ENCODE data around the gene MGAT5B.

The MGAT5B gene

DNA sequence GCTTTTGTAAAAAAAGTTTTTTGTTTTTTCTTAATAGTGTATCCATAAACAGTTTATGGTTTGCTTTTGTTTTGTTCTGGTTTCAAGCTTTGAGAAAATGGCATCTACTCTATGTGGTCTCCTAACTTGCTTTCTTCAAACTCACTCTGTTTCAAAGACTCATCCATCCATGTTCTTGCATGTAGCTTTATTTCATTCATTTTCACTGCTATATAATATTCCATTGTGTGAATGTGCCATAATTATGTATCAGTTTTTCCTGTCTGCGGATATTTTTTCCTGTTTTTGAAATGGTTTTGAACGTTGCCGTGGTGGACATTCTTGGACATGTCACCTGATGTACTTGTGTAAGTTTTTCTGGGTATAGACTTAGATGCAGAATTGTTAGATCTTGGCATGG lies 39.1 kb downstream of the MGAT5B start:
- CTCF ChIA-PET, result interaction anchor here (0.6 to 1.2 kb wide), 2 partner anchors 39 to 669 kb away, joined by 3 to 6 read pairs; partner anchors contain the start of gene MGAT5B
- TF ChIP-seq, protein P1, sequence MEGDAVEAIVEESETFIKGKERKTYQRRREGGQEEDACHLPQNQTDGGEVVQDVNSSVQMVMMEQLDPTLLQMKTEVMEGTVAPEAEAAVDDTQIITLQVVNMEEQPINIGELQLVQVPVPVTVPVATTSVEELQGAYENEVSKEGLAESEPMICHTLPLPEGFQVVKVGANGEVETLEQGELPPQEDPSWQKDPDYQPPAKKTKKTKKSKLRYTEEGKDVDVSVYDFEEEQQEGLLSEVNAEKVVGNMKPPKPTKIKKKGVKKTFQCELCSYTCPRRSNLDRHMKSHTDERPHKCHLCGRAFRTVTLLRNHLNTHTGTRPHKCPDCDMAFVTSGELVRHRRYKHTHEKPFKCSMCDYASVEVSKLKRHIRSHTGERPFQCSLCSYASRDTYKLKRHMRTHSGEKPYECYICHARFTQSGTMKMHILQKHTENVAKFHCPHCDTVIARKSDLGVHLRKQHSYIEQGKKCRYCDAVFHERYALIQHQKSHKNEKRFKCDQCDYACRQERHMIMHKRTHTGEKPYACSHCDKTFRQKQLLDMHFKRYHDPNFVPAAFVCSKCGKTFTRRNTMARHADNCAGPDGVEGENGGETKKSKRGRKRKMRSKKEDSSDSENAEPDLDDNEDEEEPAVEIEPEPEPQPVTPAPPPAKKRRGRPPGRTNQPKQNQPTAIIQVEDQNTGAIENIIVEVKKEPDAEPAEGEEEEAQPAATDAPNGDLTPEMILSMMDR (conservative IDR thresholded peaks at IDR 0.05; ENCODE audit: low read depth), result no peak
- DNase-seq (ENCODE audit: low spot score), result no peak
- POLR2A ChIA-PET (ENCODE audit: low non-redundant PET), result no interaction called here
- H3K27ac ChIP-seq, result no peak overlapping the region

GRCh38 chr17:76909971-76910760 lies 42.0 kb downstream of the MGAT5B start:
- ChIA-PET POLR2A (ENCODE audit: low non-redundant PET) (no interaction called here), CTCF (no interaction called here)
- peak; percentile 75 for DNase-seq (ENCODE audit: low spot score)

GRCh38 chr17:76911299-76912017 lies 43.3 kb downstream of the MGAT5B start:
- ChIA-PET POLR2A (ENCODE audit: low non-redundant PET) (no interaction called here), CTCF (interaction anchor here (0.5 kb wide), 1 partner anchor 799 kb away, joined by 4 read pairs; no protein-coding TSS in a partner anchor)
- H3K27ac ChIP-seq, result no peak overlapping the region
- TF ChIP-seq, protein P1 (conservative IDR thresholded peaks at IDR 0.05; ENCODE audit: low read depth), result no peak
- no peak for DNase-seq (ENCODE audit: low spot score)

More at GRCh38 chr17:76909971-76910760, 42.0 kb downstream of the MGAT5B start:
- H3K27ac ChIP-seq, result no peak overlapping the region
- TF ChIP-seq, protein P1 (conservative IDR thresholded peaks at IDR 0.05; ENCODE audit: low read depth), result no peak

GRCh38 chr17:76912421-76913164 lies 44.4 kb downstream of the MGAT5B start:
- no peak for DNase-seq (ENCODE audit: low spot score)
- TF ChIP-seq, protein P1 (conservative IDR thresholded peaks at IDR 0.05; ENCODE audit: low read depth), result no peak
- H3K27ac ChIP-seq, result no peak overlapping the region
- CTCF ChIA-PET, result interaction anchor here (0.5 kb wide), 1 partner anchor 798 kb away, joined by 4 read pairs; no protein-coding TSS in a partner anchor
- POLR2A ChIA-PET (ENCODE audit: low non-redundant PET), result no interaction called here

- H3K27ac ChIP-seq, result no peak overlapping the region
- DNase-seq (ENCODE audit: low spot score), result no peak
- TF ChIP-seq, protein P1 (conservative IDR thresholded peaks at IDR 0.05; ENCODE audit: low read depth), result no peak
- ChIA-PET CTCF (no interaction called here), POLR2A (ENCODE audit: low non-redundant PET) (no interaction called here)
Measured at GRCh38 chr17:76914937-76915336, 46.7 kb downstream of the MGAT5B start.

DNA sequence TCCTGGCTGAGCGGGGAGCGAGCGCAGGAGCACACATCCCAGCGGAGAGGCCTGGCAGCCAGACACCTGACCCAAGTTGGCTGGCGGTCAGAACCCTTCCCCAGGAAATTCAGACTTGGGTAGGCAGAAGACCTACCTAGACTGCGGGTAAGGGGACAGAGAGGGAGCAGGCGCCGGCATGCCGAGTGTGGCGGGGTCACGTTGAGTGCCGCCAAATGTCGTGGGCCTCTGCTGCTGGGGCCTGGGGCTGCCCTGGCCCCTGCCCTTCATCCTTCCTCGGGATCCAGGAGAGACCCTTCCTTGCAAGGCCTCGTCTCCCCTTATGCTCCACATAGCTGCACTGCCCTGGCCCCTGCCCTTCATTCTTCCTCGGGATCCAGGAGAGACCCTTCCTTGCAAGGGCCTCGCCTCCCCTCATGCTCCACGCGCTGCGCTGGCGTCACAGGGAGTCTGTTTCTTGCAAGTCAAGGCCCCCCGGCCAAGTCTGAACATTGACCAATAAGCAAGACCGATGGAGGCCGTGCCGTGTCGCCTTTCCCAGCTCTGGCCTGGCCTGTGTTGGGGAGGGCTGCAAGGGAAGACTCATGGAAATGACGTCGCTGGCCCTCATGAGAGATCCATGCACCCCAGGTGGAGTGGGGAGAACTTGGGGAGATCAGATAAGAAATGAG lies 47.8 kb downstream of the MGAT5B start:
- H3K27ac ChIP-seq, result no peak overlapping the region
- TF ChIP-seq, protein P1 (conservative IDR thresholded peaks at IDR 0.05; ENCODE audit: low read depth), result no peak
- ChIA-PET POLR2A (ENCODE audit: low non-redundant PET) (no interaction called here), CTCF (no interaction called here)
- no peak for DNase-seq (ENCODE audit: low spot score)

Data from RWPE1 (cell line).